NT2/D1 (cell line): ENCODE data around the gene RAP1A.

Experiments used
- DNase-seq: peaks from one replicate; pipeline ENCODE4 v3.0.0-alpha.2; 2011; ENCODE audit warnings: low read depth, low spot score
- H3K27me3 ChIP-seq: 2 replicates; pipeline ENCODE4 v1.6.0; 2011; ENCODE audit warnings: mild to moderate bottlenecking; ENCODE audit not compliant: insufficient read length, insufficient read depth
- H3K36me3 ChIP-seq: 2 replicates; pipeline ENCODE4 v1.6.1; 2011; ENCODE audit warnings: mild to moderate bottlenecking, low read length, mixed read lengths; ENCODE audit not compliant: insufficient read depth, insufficient read length
- H3K4me1 ChIP-seq: 2 replicates; pipeline ENCODE4 v1.5.1; 2011; ENCODE audit not compliant: insufficient read depth, insufficient read length
- H3K4me3 ChIP-seq: 2 replicates; pipeline ENCODE4 v1.5.1; 2011; ENCODE audit warnings: low read depth; ENCODE audit not compliant: insufficient read length
- H3K9ac ChIP-seq: 2 replicates; pipeline ENCODE4 v1.6.0; 2011; ENCODE audit warnings: low read depth; ENCODE audit not compliant: insufficient read length
- H3K9me3 ChIP-seq: 2 replicates; pipeline ENCODE4 v1.5.1; 2011; ENCODE audit warnings: mild to moderate bottlenecking, low read length; ENCODE audit not compliant: insufficient read depth
- SUZ12 ChIP-seq: IDR thresholded peaks from 2 replicates; pipeline ENCODE4 v1.6.1; 2011; ENCODE audit not compliant: insufficient read length, insufficient read depth; ENCODE audit errors: extremely low read depth
- YY1 ChIP-seq: IDR thresholded peaks from 2 replicates; pipeline ENCODE4 v1.6.1; 2011; ENCODE audit not compliant: insufficient read length, insufficient read depth
- ZNF274 ChIP-seq: IDR thresholded peaks from 2 replicates; pipeline ENCODE4 v1.6.1; 2011; ENCODE audit warnings: mild to moderate bottlenecking, low read depth, low read length

Gene RAP1A

GRCh38 chr1:111660204-111661150 is 40.9 kb downstream of the RAP1A start:
- DNase-seq = no peak
- TF ChIP-seq YY1 (no peak), ZNF274 (no peak), SUZ12 (no peak)
- no peak overlapping the region for H3K9ac ChIP-seq

DNA sequence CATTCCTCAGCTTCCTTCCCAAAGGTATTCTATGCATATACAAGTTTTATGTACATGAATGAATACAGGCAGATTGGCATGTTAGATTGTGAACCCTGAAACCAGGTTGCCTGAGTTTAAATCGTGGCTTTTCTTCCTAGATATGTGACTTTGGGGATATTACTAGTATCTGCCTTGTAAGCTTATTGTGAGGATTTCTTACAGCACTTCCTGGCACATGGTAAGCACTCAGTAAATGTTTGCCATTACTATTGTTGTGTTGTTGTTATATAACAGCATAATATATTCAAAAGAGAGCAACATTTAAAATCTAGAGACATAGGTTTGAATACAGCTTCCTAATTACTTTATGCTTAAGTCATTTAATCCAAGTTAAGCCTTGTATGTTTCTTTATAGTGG is 45.1 kb downstream of the RAP1A start:
- Histone ChIP-seq H3K4me1 (no peaks in the 10 kb centered on the region), H3K9me3 (no peaks in the 10 kb centered on the region), H3K4me3 (no peak overlapping the region), H3K36me3 (peaks cover 2% of the 10 kb centered on the region), H3K27me3 (no peaks in the 10 kb centered on the region), H3K9ac (no peak overlapping the region)
- DNase-seq = no peak
- no peak for TF ChIP-seq YY1
- TF ChIP-seq ZNF274 = no peak
- no peak for TF ChIP-seq SUZ12

More at GRCh38 chr1:111660204-111661150, 40.9 kb downstream of the RAP1A start:
- H3K27me3 ChIP-seq = no peaks in the 10 kb centered on the region
- no peak overlapping the region for H3K4me3 ChIP-seq
- H3K9me3 ChIP-seq = no peaks in the 10 kb centered on the region
- no peaks in the 10 kb centered on the region for H3K4me1 ChIP-seq
- no peaks in the 10 kb centered on the region for H3K36me3 ChIP-seq

GRCh38 chr1:111665497-111665896 is 45.9 kb downstream of the RAP1A start:
- Histone ChIP-seq H3K27me3 (no peaks in the 10 kb centered on the region), H3K4me3 (no peak overlapping the region), H3K4me1 (no peaks in the 10 kb centered on the region), H3K9ac (no peak overlapping the region), H3K36me3 (peaks cover 2% of the 10 kb centered on the region), H3K9me3 (no peaks in the 10 kb centered on the region)
- DNase-seq = no peak
- no peak for TF ChIP-seq SUZ12
- no peak for TF ChIP-seq ZNF274

GRCh38 chr1:111666828-111667227 is 47.2 kb downstream of the RAP1A start:
- Histone ChIP-seq H3K9ac (no peak overlapping the region), H3K9me3 (no peaks in the 10 kb centered on the region), H3K27me3 (no peaks in the 10 kb centered on the region), H3K4me3 (no peak overlapping the region), H3K4me1 (no peaks in the 10 kb centered on the region), H3K36me3 (peaks cover 2% of the 10 kb centered on the region)
- no peak for DNase-seq
- TF ChIP-seq YY1 (no peak), ZNF274 (no peak), SUZ12 (no peak)

- no peak for DNase-seq
- TF ChIP-seq SUZ12 (no peak), YY1 (no peak), ZNF274 (no peak)
- no peak overlapping the region for H3K9ac ChIP-seq
- H3K4me1 ChIP-seq = no peaks in the 10 kb centered on the region
- no peaks in the 10 kb centered on the region for H3K9me3 ChIP-seq
- no peaks in the 10 kb centered on the region for H3K27me3 ChIP-seq
- H3K4me3 ChIP-seq = no peak overlapping the region
- peaks cover 2% of the 10 kb centered on the region for H3K36me3 ChIP-seq
These were observed 49.7 kb downstream of the RAP1A start for GRCh38 chr1:111669268-111669667.

DNA sequence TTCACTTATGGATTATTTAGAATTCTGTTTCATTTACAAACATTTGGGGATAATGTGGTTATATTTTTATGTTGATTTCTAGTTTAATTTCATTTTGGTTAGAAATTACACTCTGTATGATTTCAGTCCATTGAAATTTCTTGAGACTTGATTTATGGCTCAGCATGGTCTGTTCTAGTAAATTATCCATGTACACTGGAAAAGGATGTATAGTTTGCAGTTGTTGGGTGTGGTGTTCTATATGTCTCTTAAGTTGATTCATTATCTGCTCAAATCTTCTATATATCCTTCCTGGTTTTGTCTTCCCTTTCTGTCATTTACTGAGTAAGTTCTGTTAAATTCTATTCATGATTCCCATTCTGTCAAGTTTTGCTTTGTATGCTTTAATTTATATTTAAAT is 52.3 kb downstream of the RAP1A start:
- H3K4me3 ChIP-seq = no peak overlapping the region
- H3K4me1 ChIP-seq = no peaks in the 10 kb centered on the region
- no peak overlapping the region for H3K9ac ChIP-seq
- no peak for TF ChIP-seq YY1
- no peak for TF ChIP-seq SUZ12
- TF ChIP-seq ZNF274 = no peak
- no peak for DNase-seq
- no peaks in the 10 kb centered on the region for H3K27me3 ChIP-seq
- no peaks in the 10 kb centered on the region for H3K9me3 ChIP-seq
- peaks cover 6% of the 10 kb centered on the region for H3K36me3 ChIP-seq

- Histone ChIP-seq H3K4me3 (no peak overlapping the region), H3K4me1 (no peaks in the 10 kb centered on the region), H3K9ac (no peak overlapping the region), H3K36me3 (peaks cover 6% of the 10 kb centered on the region), H3K27me3 (no peaks in the 10 kb centered on the region), H3K9me3 (no peaks in the 10 kb centered on the region)
- DNase-seq = no peak
- TF ChIP-seq SUZ12 (no peak), ZNF274 (no peak), YY1 (no peak)
These were observed 52.7 kb downstream of the RAP1A start for GRCh38 chr1:111672331-111672730.

GRCh38 chr1:111677604-111678003 is 58.0 kb downstream of the RAP1A start:
- no peak for TF ChIP-seq ZNF274
- no peak for TF ChIP-seq YY1
- TF ChIP-seq SUZ12 = no peak
- no peaks in the 10 kb centered on the region for H3K4me1 ChIP-seq
- H3K9me3 ChIP-seq = peaks cover 34% of the 10 kb centered on the region; the same call in 1 of the 2 replicates
- DNase-seq = no peak
- peaks cover 7% of the 10 kb centered on the region for H3K36me3 ChIP-seq
- H3K9ac ChIP-seq = no peak overlapping the region
- H3K27me3 ChIP-seq = no peaks in the 10 kb centered on the region
- H3K4me3 ChIP-seq = no peak overlapping the region
